Tibial artery (tissue), 4 donors: Measurements from ENCODE around the gene CLEC18A.
A peak's percentile ranks its signal among the peaks of the same experiment; 100 is the strongest.

Experiments
- DNase-seq, 2 donors: peaks; one replicate each; pipeline ENCODE4 v3.0.0-alpha.2; 2019
- H3K27ac ChIP-seq, 2 donors: fragments of 200-600 bp; sonication (generic) in 1 of 2; 1 replicate in 1 of 2; 2 replicates in 1 of 2; pipeline ENCODE4 v1.5.1; 2018 to 2019; ENCODE audit warnings: mild to moderate bottlenecking in 1 of 2
- H3K27me3 ChIP-seq, 2 donors: fragments of 200-600 bp; sonication (generic) in 1 of 2; one replicate each; pipeline versions ENCODE4 v1.5.1 to v1.6.0; 2016 to 2019
- H3K36me3 ChIP-seq, 3 donors: fragments of 200-600 bp; sonication (generic) in 2 of 3; one replicate each; pipeline ENCODE4 v1.5.1; 2016 to 2019; ENCODE audit warnings: mild to moderate bottlenecking in 2 of 3
- H3K4me1 ChIP-seq, 4 donors: fragments of 200-600 bp; sonication (generic) in 2 of 4; 1 replicate in 3 of 4; 2 replicates in 1 of 4; pipeline ENCODE4 v1.5.1; 2016 to 2019
- H3K4me3 ChIP-seq, 2 donors: fragments of 200-600 bp; sonication (generic) in 1 of 2; 1 replicate in 1 of 2; 2 replicates in 1 of 2; pipeline ENCODE4 v1.5.1; 2018 to 2019; ENCODE audit warnings: mild to moderate bottlenecking in 2 of 2
- H3K9me3 ChIP-seq, 3 donors: fragments of 200-600 bp; sonication (generic) in 1 of 3; one replicate each; pipeline ENCODE4 v1.5.1; 2016 to 2019
- CTCF ChIP-seq, 2 experiments: fragments of 200-600 bp in 1 of 2; fragments of 450-650 bp in 1 of 2; IDR thresholded peaks; one replicate each; pipeline ENCODE4 v1.5.1; 2017 to 2019; ENCODE audit warnings: antibody characterized with exemption in 2 of 2, mild to moderate bottlenecking in 1 of 2, moderate library complexity in 1 of 2
- intact Hi-C: fragments of 100-400 bp; cut with DNase I; formaldehyde crosslinking; loops from one replicate; pipeline ENCODE4 v1.15.0; 2023; ENCODE audit warnings: low total_unique reads

CLEC18A gene

GRCh38 chr16:69937465-69937951, 13.6 kb upstream of the CLEC18A start:
- no peaks in the 10 kb centered on the region for H3K27me3 ChIP-seq
- peaks cover 81 to 93% (median 89%) of the 10 kb centered on the region in 3 donors for H3K36me3 ChIP-seq
- no peak overlapping the region for H3K4me3 ChIP-seq
- intact Hi-C loops = no loop called here
- peak in 1 of 2 donors; percentile 63 for DNase-seq
- peak overlapping the region; percentile 96 to 97 for H3K27ac ChIP-seq
- TF ChIP-seq CTCF (IDR thresholded peaks at IDR 0.05) = no peak
- no peaks in the 10 kb centered on the region for H3K9me3 ChIP-seq
- peaks cover 0 to 75% (median 33%) of the 10 kb centered on the region in 4 donors for H3K4me1 ChIP-seq

DNA sequence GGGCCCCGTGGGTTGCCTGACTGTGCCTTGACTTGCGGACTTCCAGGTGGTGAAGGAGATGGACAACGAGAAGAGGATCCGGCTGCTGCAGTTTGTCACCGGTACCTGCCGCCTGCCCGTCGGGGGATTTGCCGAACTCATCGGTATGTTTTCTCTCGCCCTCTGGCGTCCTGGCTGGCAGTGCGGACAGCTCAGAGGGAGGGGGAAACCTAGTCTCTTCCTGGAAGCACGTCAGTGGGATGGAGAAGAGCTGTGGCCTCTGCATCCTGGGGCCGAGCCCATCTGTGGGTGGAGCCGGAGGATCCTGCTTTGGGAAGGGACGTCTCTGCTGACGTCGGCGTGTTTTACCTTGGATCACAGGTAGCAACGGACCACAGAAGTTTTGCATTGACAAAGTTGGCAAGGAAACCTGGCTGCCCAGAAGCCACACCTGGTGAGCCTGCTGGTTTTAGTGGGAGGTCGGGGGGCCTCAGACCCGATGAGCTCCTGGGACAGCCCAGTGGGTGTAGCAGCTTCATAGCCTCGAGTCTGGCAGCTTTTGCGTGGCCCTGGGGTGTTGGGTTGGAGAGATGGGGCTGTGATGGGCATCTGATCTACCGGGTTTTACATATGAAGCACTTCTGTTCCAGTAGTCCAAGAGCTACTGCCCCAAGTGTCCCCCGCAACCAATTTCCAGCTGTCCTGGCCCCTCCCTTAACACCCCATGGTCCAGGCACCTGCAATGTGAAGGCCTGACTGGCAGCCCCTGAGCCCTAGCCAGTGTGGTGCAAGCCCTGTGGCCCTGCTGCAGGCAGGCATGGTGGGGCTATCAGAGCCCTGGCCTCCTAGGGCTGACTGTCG, 11.9 kb upstream of the CLEC18A start:
- peaks cover 64 to 76% (median 72%) of the 10 kb centered on the region in 3 donors for H3K36me3 ChIP-seq
- no peak for TF ChIP-seq CTCF (IDR thresholded peaks at IDR 0.05)
- no peaks in the 10 kb centered on the region for H3K9me3 ChIP-seq
- H3K27ac ChIP-seq = peak overlapping the region; percentile 96 to 97
- intact Hi-C loops = no loop called here
- no peaks in the 10 kb centered on the region for H3K27me3 ChIP-seq
- H3K4me1 ChIP-seq = peaks cover 0 to 65% (median 28%) of the 10 kb centered on the region in 4 donors
- no peak overlapping the region for H3K4me3 ChIP-seq
- peak in 1 of 2 donors; percentile 62 for DNase-seq

DNA sequence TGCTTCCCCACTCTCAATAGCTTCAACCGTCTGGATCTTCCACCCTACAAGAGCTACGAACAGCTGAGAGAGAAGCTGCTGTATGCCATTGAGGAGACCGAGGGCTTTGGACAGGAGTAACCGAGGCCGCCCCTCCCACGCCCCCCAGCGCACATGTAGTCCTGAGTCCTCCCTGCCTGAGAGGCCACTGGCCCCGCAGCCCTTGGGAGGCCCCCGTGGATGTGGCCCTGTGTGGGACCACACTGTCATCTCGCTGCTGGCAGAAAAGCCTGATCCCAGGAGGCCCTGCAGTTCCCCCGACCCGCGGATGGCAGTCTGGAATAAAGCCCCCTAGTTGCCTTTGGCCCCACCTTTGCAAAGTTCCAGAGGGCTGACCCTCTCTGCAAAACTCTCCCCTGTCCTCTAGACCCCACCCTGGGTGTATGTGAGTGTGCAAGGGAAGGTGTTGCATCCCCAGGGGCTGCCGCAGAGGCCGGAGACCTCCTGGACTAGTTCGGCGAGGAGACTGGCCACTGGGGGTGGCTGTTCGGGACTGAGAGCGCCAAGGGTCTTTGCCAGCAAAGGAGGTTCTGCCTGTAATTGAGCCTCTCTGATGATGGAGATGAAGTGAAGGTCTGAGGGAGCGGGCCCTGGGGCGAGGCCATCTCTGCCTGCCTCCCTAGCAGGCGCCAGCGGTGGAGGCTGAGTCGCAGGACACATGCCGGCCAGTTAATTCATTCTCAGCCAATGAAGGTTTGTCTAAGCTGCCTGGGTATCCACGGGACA, 11.1 kb upstream of the CLEC18A start:
- H3K4me3 ChIP-seq = no peak overlapping the region
- H3K27me3 ChIP-seq = no peaks in the 10 kb centered on the region
- intact Hi-C loops = no loop called here
- peak overlapping the region; percentile 61 to 97 for H3K27ac ChIP-seq
- no peaks in the 10 kb centered on the region for H3K9me3 ChIP-seq
- DNase-seq = peak in 1 of 2 donors; percentile 67
- no peak for TF ChIP-seq CTCF (IDR thresholded peaks at IDR 0.05)
- peaks cover 0 to 57% (median 26%) of the 10 kb centered on the region in 4 donors for H3K4me1 ChIP-seq
- peaks cover 57 to 68% (median 64%) of the 10 kb centered on the region in 3 donors for H3K36me3 ChIP-seq

- intact Hi-C loops = no loop called here
- no peaks in the 10 kb centered on the region for H3K9me3 ChIP-seq
- no peak overlapping the region for H3K4me3 ChIP-seq
- no peak for TF ChIP-seq CTCF (IDR thresholded peaks at IDR 0.05)
- peaks cover 0 to 50% (median 19%) of the 10 kb centered on the region in 4 donors for H3K4me1 ChIP-seq
- peaks cover 50 to 61% (median 57%) of the 10 kb centered on the region in 3 donors for H3K36me3 ChIP-seq
- DNase-seq = peak in 1 of 2 donors; percentile 67
- peak overlapping the region; percentile 61 to 97 for H3K27ac ChIP-seq
- no peaks in the 10 kb centered on the region for H3K27me3 ChIP-seq
Observed at GRCh38 chr16:69940676-69941075, 10.5 kb upstream of the CLEC18A start.

DNA sequence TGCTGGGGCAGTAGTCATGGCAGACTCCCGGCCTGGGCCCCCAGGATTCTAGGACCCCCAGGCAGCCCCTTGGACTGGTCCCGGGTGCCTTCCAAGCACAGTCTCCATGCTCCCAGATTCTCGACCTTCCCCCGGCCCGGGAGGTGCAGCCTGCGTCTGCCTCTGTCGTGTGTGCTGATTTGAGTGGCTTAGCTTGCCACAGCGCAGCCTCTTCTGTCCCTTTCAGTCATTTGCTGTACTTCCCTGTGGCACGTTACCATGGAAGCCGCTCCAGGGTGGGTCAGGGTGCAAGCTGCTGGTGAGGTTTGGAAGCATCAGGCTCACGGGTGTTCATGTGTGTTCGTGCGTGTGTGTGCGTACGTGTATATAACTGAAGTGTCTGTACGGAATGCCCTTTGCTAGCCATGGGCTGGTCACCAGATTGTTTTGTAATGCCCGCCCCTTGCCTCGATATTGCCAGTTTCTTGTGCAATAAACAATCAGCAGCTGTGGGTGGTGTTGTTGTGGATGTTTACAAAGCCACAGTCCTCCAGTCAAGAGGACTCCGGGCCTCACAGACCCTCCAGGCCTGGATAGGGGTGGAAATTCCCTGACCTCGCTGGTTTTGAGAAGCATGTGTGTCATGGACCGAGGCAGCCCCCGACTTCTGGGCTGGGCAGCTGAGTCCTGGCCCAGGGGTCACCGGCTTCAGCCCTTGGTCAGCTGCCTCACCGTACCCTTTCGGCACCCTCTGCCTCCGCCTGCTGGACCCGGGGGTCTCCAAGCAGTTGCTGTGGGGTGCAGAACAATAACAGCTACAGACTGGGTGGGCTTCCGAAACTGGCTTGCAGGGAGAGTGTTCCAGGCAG, 9.7 kb upstream of the CLEC18A start:
- peak in 1 of 2 donors; percentile 90 for DNase-seq
- H3K4me3 ChIP-seq = no peak overlapping the region
- no peak for TF ChIP-seq CTCF (IDR thresholded peaks at IDR 0.05)
- H3K9me3 ChIP-seq = no peaks in the 10 kb centered on the region
- no peaks in the 10 kb centered on the region for H3K27me3 ChIP-seq
- peaks cover 0 to 42% (median 15%) of the 10 kb centered on the region in 4 donors for H3K4me1 ChIP-seq
- intact Hi-C loops = no loop called here
- peak overlapping the region; percentile 61 to 97 for H3K27ac ChIP-seq
- H3K36me3 ChIP-seq = peaks cover 42 to 53% (median 49%) of the 10 kb centered on the region in 3 donors
